ENCODE data around the gene ENGASE.

DNA sequence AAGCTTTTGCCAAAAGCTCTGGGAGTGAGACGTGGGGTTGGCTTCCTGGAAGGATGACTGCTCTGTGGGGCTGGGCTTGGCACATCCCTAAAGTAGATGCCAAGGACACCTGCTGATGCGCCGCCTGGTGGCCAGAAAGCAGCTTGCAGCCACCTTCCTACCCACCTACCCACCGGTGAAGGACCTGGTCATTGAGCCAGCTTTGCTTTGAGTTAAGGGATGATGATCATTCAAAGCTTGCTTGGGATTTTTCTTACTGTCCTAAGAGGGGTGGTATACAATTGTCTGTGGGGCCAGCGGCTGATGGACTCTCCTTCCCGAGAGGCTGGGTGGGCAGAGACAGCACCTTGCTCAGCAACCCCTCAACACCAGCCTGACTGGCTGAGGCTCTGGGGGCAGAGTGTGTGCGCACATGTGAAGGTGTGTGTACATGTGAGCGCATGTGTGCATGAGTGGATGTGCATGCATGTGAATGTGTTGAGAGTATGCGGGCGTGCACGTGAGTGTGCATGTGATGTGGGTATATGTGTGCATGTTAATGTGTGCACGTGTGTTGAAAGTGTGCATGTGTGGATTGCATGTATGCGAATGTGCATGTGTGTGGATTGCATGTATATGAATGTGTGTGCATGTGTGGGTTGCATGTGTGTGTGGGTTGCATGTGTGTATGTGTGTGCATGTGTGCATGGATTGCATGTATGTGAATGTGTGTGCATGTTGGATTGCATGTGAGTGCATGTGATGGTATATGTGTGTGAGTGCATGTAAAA is 32.0 kb upstream of the ENGASE start:
- no peak for TF ChIP-seq TAF1 (IDR thresholded peaks at IDR 0.05; ENCODE audit: borderline replicate concordance, insufficient read depth, low read length)
- TF ChIP-seq POLR2AphosphoS5 (IDR thresholded peaks at IDR 0.05; ENCODE audit: low read depth, low read length) = no peak
- TF ChIP-seq REST (IDR thresholded peaks at IDR 0.05; ENCODE audit: insufficient read depth in 1 of 2, low read depth in 2 of 2, low read length in 2 of 2) = no peak
- TF ChIP-seq SIN3A (IDR thresholded peaks at IDR 0.05; ENCODE audit: borderline replicate concordance, insufficient read depth, low read length) = no peak
- TF ChIP-seq FOXP2 (optimal IDR thresholded peaks at IDR 0.05; ENCODE audit: borderline replicate concordance, extremely low read depth, extremely low read length, insufficient read depth) = peak; percentile 22
